WTC11 (cell line): ENCODE data around the gene PHF1. TPM values are rescaled to one million over a fixed set of nuclear protein-coding genes. Genes with fewer than 3 reads are reported as not detected.

ENCODE experiments used
- ATAC-seq: fragments of 200-7000 bp; cut with Tn5 transposase; 2 replicates; pipeline ENCODE4 v1.10.0; 2021; ENCODE audit warnings: mild to moderate bottlenecking, moderate library complexity
- CTCF ChIA-PET: fragments of 300-600 bp; sonication (Branson Sonifier 250); formaldehyde crosslinking; loops from one replicate; lab custom pipeline; 2021; ENCODE audit warnings: antibody characterized with exemption; lab: Charles Lee
- POLR2A ChIA-PET: fragments of 350-600 bp; sonication (Branson Sonifier 250); formaldehyde crosslinking; loops from one replicate; lab custom pipeline; 2021; ENCODE audit warnings: antibody characterized with exemption; lab: Charles Lee
- DNase-seq: peaks from one replicate; pipeline ENCODE4 v3.0.0; 2021; ENCODE audit warnings: low spot score
- H3K27ac Mint-ChIP-seq: 2 replicates; pipeline ENCODE4 v1.8.0; 2021; ENCODE audit warnings: mixed read lengths
- H3K27me3 Mint-ChIP-seq: 2 replicates; pipeline ENCODE4 v1.8.0; 2021; ENCODE audit warnings: low read depth, mild to moderate bottlenecking, moderate library complexity, mixed read lengths
- H3K36me3 Mint-ChIP-seq: 2 replicates; pipeline ENCODE4 v1.8.0; 2021; ENCODE audit warnings: mixed read lengths
- H3K4me1 Mint-ChIP-seq: 2 replicates; pipeline ENCODE4 v1.8.0; 2022; ENCODE audit warnings: mixed read lengths
- H3K4me3 Mint-ChIP-seq: 2 replicates; pipeline ENCODE4 v1.8.0; 2021; ENCODE audit warnings: mild to moderate bottlenecking, moderate library complexity, mixed read lengths
- H3K9me3 Mint-ChIP-seq: 2 replicates; pipeline ENCODE4 v1.8.0; 2021; ENCODE audit warnings: mixed read lengths
- AR ChIP-seq: fragments of 250-450 bp; sonication (Bioruptor Pico); IDR thresholded peaks from 2 replicates; pipeline ENCODE4 v1.9.0; 2021; ENCODE audit warnings: mild to moderate bottlenecking
- ERG ChIP-seq: fragments of 250-450 bp; sonication (Bioruptor Pico); IDR thresholded peaks from 2 replicates; pipeline ENCODE4 v1.8.0; 2021; ENCODE audit warnings: mild to moderate bottlenecking
- IRF2 ChIP-seq: sonication (generic); formaldehyde crosslinking; IDR thresholded peaks from 2 replicates; pipeline ENCODE4 v1.8.0; 2022; ENCODE audit warnings: low read depth, missing genetic modification reagents, borderline replicate concordance
- NFYB ChIP-seq: sonication (generic); formaldehyde crosslinking; conservative IDR thresholded peaks from 2 replicates; pipeline ENCODE4 v1.8.0; 2022; ENCODE audit warnings: low read depth, missing genetic modification reagents
- ZMAT4 ChIP-seq: fragments of 250-450 bp; sonication (Bioruptor Pico); IDR thresholded peaks from 2 replicates; pipeline ENCODE4 v1.9.0; 2021; ENCODE audit warnings: mild to moderate bottlenecking
- ZNF263 ChIP-seq: sonication (generic); formaldehyde crosslinking; IDR thresholded peaks from 2 replicates; pipeline ENCODE4 v1.8.1; 2022; ENCODE audit warnings: low read depth, mild to moderate bottlenecking, moderate library complexity, missing genetic modification reagents
- total RNA-seq: library from RNA; stranded (reverse); gene quantifications from 3 replicates; pipeline ENCODE4 v1.2.3, GENCODE V29; 2021
- TF ChIP-seq, protein P1 (sequence below): sonication (generic); formaldehyde crosslinking; IDR thresholded peaks from 2 replicates; pipeline ENCODE4 v1.8.1; 2023; ENCODE audit warnings: mild to moderate bottlenecking, missing genetic modification reagents, borderline replicate concordance
- TF ChIP-seq, protein P2 (sequence below): sonication (generic); formaldehyde crosslinking; IDR thresholded peaks from 2 replicates; pipeline ENCODE4 v1.8.0; 2023; ENCODE audit warnings: mild to moderate bottlenecking, missing genetic modification reagents

The PHF1 gene
- total RNA-seq, 1 experiment from 2014 or later, result 63.6 TPM

DNA sequence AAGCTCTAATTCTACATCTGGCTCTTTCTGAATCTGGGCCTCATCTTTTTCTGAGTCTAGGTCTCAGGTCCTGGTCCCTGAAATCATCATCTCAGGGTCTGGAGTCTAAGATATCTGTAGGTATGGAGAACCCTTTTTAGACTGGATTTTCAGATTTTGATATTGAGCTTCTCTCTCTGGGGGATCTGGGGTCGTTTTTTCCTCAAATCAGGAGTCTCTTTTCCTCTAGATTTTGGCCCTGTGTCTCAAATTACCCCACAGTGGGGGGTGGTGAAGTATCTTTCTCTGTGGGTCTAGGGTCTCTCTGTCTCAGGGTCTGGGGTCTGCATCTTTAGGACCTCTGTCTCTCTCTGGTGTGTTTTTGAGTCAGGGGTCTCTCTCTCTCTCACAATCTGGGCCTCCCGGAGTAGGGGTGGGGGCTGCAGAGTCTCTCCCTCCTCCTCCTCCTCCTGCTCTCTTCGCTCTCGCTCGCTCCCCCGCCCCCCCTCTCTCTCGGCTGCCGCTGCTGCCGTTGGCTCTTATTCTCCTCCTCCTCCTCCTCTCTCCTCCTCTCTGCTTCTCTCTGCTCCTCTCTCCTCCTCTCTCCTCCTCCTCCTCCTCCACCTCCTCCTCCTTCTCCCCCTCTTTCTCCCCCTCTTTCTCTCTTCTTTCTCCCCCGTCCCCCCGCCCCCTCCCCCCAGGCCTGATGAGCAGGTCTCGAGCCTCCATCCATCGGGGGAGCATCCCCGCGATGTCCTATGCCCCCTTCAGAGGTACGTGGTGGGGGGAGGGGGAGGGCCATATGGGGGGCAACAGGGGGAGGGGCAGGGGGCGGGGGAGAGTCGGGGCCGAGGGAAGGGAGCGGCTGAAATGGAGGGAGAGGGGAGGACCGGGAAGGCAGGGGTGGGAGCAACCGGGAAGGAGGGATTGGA is 9.0 kb downstream of the PHF1 start, which contains the start of gene SYNGAP1:
Gene SYNGAP1 (plus strand): TSS at position 486 of the 911 bp plus-strand sequence. CDS start 200 bp downstream, at position 686.
- Mint-ChIP-seq H3K27me3 (no peaks in the 10 kb centered on the region; the same call in 1 of the 2 replicates), H3K27ac (peak within 1 kb of the TSS; percentile 100), H3K4me3 (peak within 1 kb of the TSS; percentile 96), H3K4me1 (peaks cover 71% of the 10 kb centered on the region), H3K9me3 (no peaks in the 10 kb centered on the region), H3K36me3 (peaks cover 25% of the 10 kb centered on the region)
- POLR2A ChIA-PET, result interaction anchor here (1.7 kb wide), 1 partner anchor 34 kb away, joined by 5 read pairs; the partner anchor contains the start of gene ZBTB9
- DNase-seq (peak; percentile 71), ATAC-seq (peak; percentile 4)
- TF ChIP-seq ZNF263 (peak; percentile 90), IRF2 (CRISPR knock-in tag) (no peak)
- CTCF ChIA-PET, result interaction anchor here (0.6 to 2.6 kb wide), 7 partner anchors 10 to 189 kb away, joined by 3 to 30 read pairs (median 4); partner anchors contain the start of genes PFDN6, PHF1 and WDR46

DNA sequence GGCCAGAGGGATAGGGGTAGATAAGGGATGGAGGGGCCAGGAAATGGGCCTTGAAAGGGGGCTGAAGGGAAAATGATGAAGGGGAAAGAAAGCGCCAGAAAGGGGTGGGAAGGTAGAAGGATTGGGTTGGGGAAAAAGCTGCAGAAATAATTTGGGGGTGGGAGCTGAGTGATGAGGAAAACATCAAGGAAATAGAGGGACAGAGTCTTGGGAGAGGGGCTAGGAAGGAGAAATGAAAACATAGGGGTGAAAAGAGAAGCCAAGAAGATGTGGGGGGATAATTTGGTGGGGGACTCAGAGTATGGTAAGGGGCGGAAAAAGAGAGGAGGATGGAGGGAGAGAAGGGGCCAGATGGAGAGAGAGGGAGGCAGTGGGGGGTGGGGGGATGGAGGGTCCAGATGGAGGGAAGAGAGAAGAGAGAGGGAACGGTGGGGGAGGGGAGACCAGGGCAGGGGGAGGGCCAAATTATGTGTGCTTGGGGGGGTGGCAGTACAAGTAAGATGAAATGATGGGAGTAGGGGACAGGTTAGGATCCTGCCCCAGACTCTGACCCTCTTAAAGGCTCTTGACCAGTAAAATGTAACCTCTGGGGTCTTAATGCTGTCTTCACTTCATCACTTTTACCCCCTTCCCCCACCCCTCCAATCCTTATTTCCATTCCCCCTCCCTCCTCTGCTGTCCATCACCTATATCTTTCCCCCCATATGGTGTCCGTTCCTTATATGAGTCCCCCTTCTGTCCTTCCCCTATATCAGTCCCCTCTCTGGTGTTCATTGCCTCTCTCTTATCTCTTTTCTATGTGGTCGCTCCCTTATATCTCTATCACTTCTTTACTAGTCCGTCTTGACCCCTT is 9.9 kb downstream of the PHF1 start:
- no peak for TF ChIP-seq NFYB (CRISPR knock-in tag)
- TF ChIP-seq, protein P1, sequence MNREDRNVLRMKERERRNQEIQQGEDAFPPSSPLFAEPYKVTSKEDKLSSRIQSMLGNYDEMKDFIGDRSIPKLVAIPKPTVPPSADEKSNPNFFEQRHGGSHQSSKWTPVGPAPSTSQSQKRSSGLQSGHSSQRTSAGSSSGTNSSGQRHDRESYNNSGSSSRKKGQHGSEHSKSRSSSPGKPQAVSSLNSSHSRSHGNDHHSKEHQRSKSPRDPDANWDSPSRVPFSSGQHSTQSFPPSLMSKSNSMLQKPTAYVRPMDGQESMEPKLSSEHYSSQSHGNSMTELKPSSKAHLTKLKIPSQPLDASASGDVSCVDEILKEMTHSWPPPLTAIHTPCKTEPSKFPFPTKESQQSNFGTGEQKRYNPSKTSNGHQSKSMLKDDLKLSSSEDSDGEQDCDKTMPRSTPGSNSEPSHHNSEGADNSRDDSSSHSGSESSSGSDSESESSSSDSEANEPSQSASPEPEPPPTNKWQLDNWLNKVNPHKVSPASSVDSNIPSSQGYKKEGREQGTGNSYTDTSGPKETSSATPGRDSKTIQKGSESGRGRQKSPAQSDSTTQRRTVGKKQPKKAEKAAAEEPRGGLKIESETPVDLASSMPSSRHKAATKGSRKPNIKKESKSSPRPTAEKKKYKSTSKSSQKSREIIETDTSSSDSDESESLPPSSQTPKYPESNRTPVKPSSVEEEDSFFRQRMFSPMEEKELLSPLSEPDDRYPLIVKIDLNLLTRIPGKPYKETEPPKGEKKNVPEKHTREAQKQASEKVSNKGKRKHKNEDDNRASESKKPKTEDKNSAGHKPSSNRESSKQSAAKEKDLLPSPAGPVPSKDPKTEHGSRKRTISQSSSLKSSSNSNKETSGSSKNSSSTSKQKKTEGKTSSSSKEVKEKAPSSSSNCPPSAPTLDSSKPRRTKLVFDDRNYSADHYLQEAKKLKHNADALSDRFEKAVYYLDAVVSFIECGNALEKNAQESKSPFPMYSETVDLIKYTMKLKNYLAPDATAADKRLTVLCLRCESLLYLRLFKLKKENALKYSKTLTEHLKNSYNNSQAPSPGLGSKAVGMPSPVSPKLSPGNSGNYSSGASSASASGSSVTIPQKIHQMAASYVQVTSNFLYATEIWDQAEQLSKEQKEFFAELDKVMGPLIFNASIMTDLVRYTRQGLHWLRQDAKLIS (CRISPR knock-in tag), result no peak
- TF ChIP-seq ERG, result no peak
- TF ChIP-seq AR, result no peak
- TF ChIP-seq, protein P2, sequence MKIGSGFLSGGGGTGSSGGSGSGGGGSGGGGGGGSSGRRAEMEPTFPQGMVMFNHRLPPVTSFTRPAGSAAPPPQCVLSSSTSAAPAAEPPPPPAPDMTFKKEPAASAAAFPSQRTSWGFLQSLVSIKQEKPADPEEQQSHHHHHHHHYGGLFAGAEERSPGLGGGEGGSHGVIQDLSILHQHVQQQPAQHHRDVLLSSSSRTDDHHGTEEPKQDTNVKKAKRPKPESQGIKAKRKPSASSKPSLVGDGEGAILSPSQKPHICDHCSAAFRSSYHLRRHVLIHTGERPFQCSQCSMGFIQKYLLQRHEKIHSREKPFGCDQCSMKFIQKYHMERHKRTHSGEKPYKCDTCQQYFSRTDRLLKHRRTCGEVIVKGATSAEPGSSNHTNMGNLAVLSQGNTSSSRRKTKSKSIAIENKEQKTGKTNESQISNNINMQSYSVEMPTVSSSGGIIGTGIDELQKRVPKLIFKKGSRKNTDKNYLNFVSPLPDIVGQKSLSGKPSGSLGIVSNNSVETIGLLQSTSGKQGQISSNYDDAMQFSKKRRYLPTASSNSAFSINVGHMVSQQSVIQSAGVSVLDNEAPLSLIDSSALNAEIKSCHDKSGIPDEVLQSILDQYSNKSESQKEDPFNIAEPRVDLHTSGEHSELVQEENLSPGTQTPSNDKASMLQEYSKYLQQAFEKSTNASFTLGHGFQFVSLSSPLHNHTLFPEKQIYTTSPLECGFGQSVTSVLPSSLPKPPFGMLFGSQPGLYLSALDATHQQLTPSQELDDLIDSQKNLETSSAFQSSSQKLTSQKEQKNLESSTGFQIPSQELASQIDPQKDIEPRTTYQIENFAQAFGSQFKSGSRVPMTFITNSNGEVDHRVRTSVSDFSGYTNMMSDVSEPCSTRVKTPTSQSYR (CRISPR knock-in tag), result no peak
- no peak for TF ChIP-seq ZMAT4 (CRISPR knock-in tag)
- TF ChIP-seq, all 79 proteins: peak for 0
- CTCF ChIA-PET, result interaction anchor here (0.6 to 1.5 kb wide), 2 partner anchors 121 to 173 kb away, joined by 3 to 4 read pairs; no protein-coding TSS in a partner anchor
- H3K4me3 Mint-ChIP-seq, result peak overlapping the region; percentile 73
- no peaks in the 10 kb centered on the region for H3K9me3 Mint-ChIP-seq
- ATAC-seq, result no peak
- peak overlapping the region; percentile 19; the same call in 1 of the 2 replicates for H3K27ac Mint-ChIP-seq
- POLR2A ChIA-PET, result no interaction called here
- H3K27me3 Mint-ChIP-seq, result no peaks in the 10 kb centered on the region; the same call in 1 of the 2 replicates
- peaks cover 21% of the 10 kb centered on the region for H3K36me3 Mint-ChIP-seq
- H3K4me1 Mint-ChIP-seq, result peaks cover 69% of the 10 kb centered on the region
- DNase-seq, result no peak
